ENCODE measurements around the gene COL20A1.

The COL20A1 gene

DNA sequence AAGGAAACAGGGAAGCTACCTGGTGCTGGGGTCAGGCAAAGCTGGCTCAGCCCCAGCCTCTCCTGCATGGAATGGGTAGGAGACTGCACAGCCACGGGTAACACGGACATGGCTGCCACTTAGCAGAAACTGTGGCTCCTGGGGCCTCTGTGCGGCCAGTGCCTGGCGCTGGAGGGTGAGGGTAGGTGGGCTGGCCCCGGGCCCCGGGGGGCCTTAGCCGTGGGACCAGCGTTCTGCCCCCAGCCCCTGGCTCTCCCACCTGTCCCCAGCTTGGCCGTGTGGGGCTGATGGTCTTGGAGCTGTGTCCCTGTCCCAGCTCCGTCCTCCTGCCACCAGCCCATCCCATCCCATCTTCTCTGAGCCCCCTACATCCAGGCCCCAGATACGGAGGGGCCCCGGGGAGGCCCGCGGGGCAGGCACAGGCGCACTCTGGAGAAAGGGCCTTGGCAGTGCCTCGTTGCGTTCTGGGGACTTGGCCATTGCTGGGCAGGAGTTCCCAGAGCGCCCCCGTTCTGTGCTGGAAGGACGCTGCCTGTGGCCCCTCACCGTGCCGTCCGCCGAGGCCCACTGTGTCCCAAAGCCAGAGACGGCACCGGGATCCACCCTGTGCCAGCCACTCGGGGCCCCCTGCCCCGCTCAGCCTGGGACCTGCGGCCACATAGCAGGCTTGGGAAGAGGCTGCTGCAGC, 56.0 kb downstream of the COL20A1 start:
- DNase-seq (ENCODE audit: low spot score) = no peak

DNA sequence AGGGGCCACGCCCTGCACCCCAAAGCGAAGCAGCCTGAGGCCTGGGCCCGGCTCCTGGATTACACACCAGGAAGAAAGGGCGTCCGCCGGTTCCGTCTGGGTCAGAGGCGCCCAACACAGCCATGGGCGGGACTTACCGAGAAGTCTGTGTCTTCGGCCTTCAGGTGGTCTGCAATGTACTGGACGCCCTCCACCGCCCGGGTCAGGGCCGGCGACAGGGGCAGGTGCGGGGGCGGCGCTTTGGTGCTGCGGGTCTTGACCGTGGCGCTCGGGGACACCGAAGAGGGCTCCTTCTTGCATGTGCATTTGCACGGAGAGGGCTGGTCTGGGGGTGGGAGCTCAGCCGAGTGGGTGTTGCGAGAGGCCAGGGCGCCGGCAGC, 56.5 kb downstream of the COL20A1 start:
- no peak for DNase-seq (ENCODE audit: low spot score)

DNA sequence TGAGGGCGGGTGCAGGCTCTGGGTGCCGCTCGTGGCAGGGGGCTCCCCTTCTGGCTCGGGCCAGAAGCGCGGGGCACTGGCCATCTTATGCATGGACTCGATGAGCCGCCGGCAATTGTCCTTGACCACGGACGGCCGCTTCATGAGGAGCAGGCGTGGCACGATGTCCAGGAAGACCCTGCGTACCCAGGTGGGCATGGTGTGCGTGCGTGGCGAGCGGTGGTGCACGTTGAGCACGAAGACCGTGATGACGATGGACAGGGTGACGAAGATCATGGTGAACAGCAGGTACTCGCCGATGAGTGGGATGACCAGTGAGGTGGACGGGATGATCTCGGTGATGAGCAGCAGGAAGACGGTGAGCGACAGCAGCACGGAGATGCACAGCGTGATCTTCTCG, 57.2 kb downstream of the COL20A1 start:
- no peak for DNase-seq (ENCODE audit: low spot score)

DNA sequence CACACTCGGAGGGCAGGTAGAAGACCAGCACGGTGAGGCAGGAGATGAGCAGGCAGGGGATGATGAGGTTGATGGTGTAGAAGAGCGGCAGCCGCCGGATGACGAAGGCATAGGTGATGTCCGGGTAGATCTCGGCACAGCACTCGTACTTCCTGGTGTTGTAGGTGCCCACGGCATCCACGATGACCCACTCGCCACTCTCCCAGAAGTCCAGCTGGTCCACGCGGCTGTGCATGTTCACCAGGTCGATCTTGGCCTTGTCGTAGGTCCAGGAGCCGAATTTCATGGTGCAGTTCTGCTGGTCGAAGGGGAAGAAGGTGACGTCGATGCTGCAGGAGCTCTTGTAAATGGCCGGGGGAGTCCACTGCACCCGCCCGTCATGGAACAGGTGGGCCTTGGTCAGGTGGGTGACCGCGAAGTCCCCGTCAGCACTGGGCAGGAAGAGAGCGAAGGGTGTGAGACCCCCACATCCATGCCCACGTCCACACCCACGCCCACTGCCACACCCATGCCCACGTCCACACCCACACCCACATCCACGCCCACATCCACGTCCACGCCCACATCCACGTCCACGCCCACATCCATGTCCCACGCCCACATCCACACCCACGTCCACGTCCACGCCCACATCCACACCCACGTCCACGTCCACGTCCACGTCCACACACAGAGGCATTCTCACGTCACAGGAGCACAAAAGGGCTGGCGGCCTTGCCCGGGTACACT, 57.8 kb downstream of the COL20A1 start:
- DNase-seq (ENCODE audit: low spot score) = no peak

DNA sequence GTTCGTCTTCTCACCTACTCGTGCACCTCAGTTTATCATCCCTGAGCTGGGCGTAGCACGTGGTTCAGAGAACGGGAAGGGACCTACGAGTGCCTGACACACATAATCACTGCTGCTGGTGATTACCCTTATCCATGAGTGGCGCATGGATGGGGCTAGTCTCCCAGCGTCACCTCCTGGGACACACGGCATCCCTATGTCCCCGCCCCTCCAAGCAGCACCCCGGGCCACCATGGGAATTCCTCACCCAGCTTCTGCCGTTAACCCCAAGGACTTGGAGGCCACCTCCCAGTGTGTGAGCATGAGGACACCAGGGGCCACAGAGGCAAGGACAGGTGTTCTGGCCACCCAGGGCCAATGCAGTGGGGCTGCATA, 58.3 kb downstream of the COL20A1 start:
- no peak for DNase-seq (ENCODE audit: low spot score)

DNA sequence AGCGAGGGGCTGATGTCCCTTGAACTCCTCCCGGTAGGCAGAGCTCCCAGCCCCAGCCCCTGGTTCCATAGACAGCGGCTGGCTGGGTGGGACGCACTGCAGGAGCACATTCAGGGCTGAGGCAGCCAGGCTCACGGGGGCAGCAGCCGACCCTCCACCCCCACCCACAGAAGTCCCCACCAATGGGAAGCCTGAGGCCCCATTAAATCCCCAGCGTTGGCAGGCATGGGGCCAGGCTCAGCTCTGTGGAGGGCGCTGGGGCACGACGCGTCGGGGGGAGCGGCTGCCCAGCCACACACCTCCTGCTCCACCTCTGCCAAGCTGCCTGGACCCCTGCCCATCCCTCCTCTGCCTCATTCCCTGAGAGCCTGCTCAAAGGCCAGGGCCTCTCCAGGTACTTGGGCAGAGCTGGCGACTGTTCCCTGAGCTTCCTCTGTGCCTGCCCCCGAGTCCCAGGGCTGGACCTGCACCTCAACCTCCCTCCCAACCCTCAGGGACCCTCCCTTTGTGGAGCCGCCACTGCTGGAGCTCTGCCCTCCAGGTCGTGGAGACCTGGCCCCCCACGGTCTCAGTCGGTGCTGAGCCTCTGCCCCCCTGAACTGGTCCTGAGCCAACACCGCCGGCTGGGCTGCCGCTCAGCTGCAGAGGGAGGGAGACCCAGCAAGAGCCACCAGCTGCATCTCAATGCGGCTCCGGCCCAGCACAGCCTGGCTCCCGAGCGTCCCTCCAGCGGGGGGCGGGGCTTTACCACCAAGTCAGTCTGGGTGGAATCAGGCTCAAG, 59.0 kb downstream of the COL20A1 start:
- DNase-seq (ENCODE audit: low spot score) = no peak

DNA sequence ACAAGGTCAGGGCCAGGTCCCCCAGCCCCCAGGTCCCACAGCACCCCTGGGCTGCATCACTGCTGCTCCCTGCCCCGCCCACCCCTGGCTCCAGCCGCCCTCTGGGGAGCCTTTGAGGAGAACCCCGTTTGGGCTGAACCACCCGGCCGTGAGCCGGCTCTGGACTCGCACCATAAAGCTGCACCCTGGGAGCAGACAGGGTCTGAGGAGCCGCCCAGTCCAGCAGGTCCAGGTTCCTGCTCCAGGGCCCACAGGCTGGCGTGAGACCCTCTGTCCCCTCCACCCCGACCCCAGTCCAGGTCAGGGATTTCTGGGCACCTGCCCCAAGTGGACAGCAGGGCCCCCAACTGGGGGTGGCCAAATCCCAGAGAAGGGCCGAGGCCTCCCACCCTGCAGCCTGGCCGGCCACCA, 59.8 kb downstream of the COL20A1 start:
- DNase-seq (ENCODE audit: low spot score) = no peak

DNA sequence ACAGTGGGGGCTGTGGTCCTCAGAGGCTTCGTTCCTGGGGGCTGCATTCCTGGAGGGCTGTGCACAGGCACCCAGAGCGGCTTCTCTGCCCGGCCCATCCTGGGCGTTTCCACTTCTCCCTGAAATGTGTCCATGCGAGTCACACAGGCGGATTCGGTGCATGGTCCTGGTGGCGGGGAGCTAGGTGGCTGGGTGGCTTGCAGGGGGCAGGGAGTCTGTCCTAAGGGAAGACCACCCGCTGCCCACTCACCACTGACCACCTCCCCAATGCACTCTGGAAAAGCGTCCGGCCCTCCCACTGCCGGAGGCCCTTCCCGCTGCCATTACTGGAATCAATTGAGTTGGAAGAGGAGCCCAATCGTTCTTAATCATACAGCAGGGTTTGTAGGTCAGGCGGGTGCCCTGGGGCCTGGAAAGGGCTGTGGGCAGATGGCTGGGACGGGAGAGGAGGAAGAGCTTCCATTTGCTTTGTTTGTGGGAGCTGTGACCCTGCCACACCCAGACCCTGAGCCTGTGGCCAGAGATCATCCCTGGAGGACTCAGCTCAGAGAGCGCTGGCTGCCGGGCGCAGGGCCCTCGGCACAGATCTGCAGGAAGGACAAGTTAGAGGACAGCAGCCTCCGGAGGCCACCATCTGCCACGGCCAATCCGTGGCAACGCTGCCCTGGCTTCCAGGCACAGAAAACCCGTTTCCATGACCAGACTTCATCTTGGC, 61.8 kb downstream of the COL20A1 start:
- DNase-seq (ENCODE audit: low spot score) = no peak

DNA sequence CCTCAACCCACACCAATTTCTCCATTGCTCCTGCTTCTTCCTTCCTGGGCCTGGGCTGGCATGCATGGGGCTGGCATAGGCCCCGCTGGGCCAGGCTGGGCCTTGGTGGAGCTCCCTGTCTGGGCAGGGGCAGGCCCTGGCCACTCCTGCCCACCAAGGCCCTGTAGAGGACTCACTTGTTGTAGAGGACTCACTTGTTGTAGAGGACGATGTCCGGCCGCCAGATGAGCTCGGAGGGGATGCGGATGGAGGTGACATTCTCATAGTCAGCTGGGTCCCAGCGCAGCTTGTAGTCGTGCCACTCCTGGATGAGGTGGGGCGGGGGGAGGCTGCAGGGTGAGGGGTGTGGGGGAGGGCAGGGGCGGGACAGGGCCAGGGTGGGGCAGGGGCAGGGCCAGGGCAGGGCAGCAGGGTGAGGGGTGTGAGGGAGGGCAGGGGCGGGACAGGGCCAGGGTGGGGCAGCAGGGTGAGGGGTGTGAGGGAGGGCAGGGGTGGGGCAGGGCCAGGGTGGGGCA, 62.9 kb downstream of the COL20A1 start:
- DNase-seq (ENCODE audit: low spot score) = no peak

DNA sequence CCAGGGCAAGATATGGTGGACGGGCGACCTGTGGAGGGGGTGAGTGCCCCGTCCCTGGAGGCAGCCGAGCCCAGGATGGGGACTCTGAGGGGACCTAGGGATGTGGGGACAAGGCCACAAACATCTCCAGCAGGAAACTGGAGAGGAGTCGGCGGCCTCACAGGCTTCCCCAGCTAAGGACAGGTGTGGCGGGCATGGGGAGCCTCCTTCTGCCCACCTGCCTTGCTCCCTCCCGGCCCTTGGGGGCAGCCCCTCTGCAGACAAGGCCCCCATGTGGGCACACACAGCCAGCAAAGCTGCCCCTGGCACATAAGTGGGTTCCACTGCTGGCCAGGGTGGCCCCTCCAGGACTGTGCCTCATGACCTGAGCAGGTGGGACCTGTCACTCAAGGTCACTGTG, 63.5 kb downstream of the COL20A1 start:
- DNase-seq (ENCODE audit: low spot score) = no peak

DNA sequence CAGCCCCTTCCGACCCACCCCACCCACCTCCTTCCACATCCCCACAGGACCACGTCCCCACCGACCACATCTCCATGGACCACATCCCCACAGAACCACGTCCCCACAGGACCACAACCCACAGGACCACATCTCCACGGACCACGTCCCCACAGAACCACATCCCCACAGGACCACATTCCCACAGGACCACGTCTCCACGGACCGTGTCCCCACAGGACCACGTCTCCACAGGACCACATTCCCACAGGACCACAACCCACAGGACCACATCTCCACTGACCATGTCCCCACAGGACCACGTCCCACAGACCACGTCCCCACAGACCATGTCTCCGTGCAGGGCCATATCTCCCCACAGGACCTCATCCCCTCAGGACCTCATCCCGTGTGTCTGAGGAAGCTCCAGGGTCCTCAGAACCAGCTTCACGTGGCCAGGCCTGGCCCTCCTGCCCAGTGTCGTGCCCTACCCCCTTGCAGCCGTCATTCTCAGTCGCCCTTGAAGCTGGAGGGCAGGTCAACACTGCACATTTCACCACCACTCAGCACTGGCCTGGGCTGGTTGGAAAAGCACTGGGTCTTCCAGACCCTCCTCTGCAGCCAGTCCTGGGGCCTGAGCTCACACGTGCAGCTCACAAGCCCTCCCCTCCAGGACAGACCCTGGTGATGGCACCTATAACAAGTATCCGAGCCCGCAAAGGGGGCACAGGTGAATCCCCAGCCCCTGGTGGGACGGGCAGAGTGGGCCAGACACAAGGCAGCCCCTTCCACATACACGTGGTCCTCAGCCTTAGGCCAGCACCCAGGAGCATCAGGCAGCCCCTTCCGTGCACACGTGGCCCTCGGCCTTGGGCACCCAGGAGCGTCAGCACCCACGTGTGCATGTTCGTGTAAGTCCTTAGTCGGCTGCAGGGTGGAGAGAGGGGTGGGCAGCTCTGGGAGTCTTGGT, 64.2 kb downstream of the COL20A1 start:
- no peak for DNase-seq (ENCODE audit: low spot score)

DNA sequence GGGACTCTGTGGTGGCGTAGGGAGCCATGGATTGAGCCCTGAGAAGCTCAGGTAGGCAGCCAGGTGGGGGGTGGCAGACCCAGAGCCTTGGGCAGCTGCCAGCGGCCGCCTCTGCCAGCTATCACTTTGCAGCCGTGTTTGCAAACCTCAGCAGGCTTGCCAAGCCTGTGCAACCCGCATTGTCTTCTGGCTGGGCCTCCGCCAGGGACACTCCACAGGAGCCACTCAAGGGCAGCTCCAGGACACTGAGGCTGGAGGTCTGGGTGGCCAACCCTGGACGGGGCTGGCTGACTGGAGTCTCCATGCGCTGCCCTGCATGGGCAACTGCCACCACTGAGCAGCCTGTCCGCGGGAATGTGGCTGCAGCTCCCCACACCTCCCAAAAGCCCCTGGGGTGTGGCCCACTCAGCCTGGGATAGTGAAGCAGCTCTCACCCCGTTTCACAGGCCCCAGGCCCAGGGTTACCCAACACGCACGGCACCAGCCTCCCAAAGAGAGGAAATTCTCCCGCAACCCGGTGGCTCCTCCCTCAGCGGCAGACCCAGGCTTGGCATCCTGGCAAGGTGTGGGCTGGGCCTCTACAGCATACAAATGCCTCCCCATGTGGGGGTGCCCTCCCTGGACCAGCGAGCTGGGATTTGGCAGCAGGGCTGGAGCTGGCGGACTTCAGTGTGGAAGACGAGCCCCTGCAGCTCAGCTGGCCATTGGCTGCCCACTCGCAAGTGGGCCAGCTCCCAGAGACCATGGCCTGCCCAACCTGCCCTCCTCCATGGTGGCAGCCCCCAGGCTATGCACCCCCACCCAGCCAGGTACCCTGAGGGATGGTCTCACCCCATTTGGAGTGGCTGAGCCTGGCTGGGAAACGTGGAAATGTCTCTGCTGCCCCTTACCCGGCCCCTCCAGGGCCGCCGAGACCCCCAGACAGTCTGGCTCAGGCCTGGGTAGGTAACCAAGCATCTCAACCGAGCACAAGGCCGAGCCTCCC, 65.2 kb downstream of the COL20A1 start:
- no peak for DNase-seq (ENCODE audit: low spot score)

DNA sequence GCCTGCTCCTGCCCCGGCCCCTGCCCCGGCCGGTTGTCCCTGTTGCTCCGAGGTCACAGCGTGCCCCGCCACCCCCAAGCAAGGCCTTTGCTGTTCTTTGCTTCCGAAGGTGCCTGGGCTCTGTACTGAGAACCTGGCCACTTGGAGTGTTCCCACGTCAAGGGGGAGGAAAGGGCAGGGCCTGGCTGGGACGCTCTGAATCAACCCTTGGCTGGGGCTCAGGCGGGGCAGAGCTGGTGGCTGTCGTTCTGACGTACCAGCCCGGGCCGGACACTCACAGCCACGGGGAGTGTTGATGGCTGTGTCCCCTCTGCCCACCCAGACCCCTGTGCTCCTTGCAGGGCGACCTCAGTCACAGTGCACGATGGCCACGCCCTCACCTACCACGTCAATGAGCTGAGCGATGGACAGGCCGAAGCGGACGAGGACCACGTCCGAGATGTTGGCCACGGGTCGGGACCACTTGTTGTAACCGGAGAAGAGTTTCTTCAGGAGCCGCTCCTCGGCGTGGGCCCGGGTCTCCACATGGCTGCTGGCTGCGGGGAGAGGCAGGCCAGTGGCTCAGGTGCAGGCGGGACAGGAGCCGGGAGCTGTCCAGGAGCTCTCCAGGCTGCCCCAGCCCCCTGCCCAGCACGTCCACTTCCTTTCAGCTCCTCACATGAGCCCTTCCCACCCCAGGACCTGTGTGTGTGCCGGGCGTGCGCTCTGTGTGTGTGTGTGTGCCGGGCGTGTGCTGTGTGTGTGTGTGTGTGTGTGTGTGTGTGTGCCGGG, 66.4 kb downstream of the COL20A1 start:
- DNase-seq (ENCODE audit: low spot score) = no peak

DNA sequence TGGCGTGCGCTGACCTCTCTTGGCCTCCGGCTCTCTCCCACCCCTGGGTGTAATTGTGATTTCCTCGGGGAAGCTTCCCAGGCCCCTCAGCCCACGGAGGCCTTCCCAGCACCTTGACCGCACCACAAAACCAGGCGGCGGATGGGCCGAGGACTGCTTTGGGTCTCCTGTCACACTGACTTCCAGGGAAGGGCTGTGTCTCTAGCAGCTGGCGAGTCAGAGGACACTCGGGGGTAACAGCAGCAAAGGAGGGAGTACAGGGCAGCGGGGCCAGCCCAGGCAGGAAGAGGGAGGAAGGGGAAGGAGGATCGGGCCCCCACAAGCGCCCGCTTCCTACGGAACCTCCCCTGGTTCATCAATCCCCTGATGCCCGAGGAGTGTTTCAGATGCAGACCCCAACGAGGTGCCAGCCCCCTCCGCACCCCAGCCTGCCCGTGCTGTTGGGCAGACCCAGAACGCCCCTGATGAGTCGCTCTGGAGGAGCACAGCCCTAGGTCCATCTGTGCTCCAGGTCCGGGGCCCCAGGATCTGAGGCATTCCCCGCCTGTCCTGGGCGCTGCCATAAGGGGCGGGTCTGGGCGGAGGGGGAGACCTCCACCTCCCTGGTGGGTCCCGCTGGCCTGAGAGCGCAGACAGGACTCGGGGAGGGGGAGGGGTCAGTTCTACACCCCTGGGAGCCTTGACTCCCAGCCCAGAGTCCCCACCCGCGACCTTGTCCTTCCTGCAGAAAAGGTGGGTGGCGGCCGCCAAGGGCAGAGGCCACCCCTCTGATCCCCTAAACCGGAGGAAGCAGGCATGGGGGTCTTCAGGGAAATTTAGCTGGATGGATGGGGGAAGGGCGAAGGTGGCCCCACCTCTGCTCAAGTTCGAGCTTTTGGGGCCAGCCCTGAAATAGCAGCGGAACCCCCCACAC, 67.2 kb downstream of the COL20A1 start:
- DNase-seq (ENCODE audit: low spot score) = no peak

DNA sequence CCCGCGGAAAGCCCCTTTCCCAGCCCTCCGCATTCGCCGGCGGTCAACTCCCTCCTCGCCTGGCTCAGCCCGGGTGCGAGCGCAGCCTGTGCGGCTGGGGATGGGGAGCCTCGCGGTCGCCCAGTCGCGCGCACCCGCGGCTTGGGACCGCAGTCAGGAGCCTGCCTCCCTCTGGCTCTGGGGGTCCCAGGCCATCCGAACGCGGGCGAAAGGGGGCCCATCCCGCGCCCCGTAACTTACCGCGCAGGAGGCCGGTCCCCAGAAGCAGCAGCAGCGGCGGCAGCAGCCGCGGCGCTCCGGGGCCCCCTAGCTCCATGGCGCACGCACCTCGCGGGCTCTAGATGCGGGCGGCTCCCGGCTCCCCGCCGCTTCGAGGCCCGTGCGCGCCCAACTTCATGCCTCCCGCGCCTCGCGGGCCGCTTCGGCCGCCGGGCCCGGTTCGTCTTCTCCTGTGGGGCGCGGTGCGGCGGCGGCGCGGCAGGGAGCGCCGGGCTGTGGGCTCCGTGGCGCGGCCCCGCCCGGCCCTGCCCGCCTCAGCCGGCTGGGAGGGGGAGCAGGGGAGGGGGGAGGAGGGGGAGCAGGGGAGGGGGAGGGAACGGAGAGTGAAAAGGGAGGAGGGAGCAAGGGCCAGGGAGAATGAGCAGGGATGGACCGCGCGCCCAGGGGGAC, 68.0 kb downstream of the COL20A1 start, which contains the start of gene CHRNA4:
TSS of gene CHRNA4 (minus strand) at position 500 of the 669 bp plus-strand sequence. CDS start at position 316, 184 bp downstream.
- peak; percentile 66 for DNase-seq (ENCODE audit: low spot score)

DNA sequence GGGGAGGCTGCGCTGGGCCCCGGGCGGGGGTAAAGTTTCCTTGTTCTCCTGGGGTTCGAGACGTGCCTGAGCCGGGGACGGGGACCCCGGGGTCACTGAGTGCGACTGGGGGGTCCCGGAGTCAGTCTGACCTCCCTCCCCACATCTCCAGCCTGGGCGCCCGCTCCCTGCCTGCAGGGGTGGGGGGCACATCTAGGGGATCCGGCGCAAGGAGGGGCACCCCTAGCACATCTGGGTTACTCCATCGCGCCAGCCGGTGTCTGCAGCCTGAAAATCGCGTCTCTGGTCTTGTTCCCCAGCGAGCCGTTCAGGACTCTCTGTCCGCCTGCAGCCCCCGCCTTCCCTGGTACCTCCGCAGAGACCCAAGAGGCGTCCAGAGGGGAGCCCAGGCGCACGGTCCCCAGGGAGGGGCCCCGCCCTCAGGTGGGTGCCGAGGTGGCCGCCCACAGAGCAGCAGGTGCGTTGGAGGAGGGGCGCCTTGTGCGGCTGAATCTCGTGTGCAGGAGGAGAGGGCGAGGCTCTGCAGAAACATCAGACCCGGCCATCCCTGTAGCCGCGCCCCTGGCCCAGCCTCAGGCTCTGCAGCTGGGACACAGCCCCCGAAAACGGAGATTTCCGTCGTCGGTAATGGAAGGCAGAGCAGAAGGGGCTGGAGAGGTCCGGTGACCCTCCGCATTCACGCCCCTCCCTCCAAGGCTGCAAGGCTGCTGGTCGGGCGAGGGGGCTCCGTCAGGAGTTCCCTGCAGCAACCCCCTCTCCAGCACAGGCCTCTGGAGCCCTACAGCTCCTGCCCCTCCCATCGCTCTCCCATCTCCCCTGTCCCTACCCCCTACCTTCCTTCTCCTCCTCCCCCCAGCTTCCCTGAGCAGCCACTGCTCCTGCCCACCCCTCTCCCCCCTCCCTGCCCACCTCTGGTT, 68.8 kb downstream of the COL20A1 start:
- no peak for DNase-seq (ENCODE audit: low spot score)
